CD4-positive, alpha-beta T cell treated with Interleukin-4 for 1 hour (primary cell): ENCODE data around the gene HEPACAM.
A peak's percentile ranks its signal among the peaks of the same experiment; 100 is the strongest.

Experiments used
- DNase-seq, 2 donors: peaks; one replicate each; pipeline ENCODE4 v3.0.0-alpha.2; 2020 to 2022

HEPACAM gene

GRCh38 chr11:124942466-124943253 is 6.8 kb upstream of the HEPACAM start:
- DNase-seq, result no peak

- no peak for DNase-seq
Observed at GRCh38 chr11:124941703-124942102, 5.9 kb upstream of the HEPACAM start.

GRCh38 chr11:124938970-124939369 is 3.1 kb upstream of the HEPACAM start:
- no peak for DNase-seq

- DNase-seq, result no peak
Observed at GRCh38 chr11:124938206-124938765, 2.4 kb upstream of the HEPACAM start.

GRCh38 chr11:124937336-124937935 is 1.6 kb upstream of the HEPACAM start:
- no peak for DNase-seq

GRCh38 chr11:124934862-124935547 is 842 bp downstream of the HEPACAM start:
- no peak for DNase-seq

- no peak for DNase-seq
Observed at GRCh38 chr11:124930799-124931198, 5.0 kb downstream of the HEPACAM start.

- DNase-seq, result no peak
Observed at GRCh38 chr11:124928942-124929665, 6.7 kb downstream of the HEPACAM start.

- DNase-seq, result peak in 1 of 2 donors; percentile 13
Observed at GRCh38 chr11:124923296-124923695, 12.6 kb downstream of the HEPACAM start.

GRCh38 chr11:124922831-124923230 is 13.0 kb downstream of the HEPACAM start:
- no peak for DNase-seq

- peak; percentile 84 to 86 for DNase-seq
Observed at GRCh38 chr11:124920870-124921609, 14.8 kb downstream of the HEPACAM start.

- no peak for DNase-seq
Observed at GRCh38 chr11:124920356-124920755, 15.5 kb downstream of the HEPACAM start.

GRCh38 chr11:124919898-124920297 is 15.9 kb downstream of the HEPACAM start:
- no peak for DNase-seq

GRCh38 chr11:124918950-124919349 is 16.9 kb downstream of the HEPACAM start, which contains the start of gene HEPN1:
Gene HEPN1, plus strand, starts transcription at chr11:124919250.
- no peak for DNase-seq

- no peak for DNase-seq
Observed at GRCh38 chr11:124917115-124917637, 18.7 kb downstream of the HEPACAM start.

- DNase-seq, result no peak
Observed at GRCh38 chr11:124916370-124916710, 19.5 kb downstream of the HEPACAM start.

GRCh38 chr11:124915541-124916369 is 20.1 kb downstream of the HEPACAM start:
- no peak for DNase-seq

GRCh38 chr11:124902616-124903015 is 33.2 kb downstream of the HEPACAM start:
- no peak for DNase-seq

GRCh38 chr11:124900464-124900863 is 35.4 kb downstream of the HEPACAM start:
- no peak for DNase-seq

GRCh38 chr11:124899383-124900145 is 36.3 kb downstream of the HEPACAM start:
- no peak for DNase-seq
